Measurements from ENCODE around the gene CMIP.

CMIP gene

DNA sequence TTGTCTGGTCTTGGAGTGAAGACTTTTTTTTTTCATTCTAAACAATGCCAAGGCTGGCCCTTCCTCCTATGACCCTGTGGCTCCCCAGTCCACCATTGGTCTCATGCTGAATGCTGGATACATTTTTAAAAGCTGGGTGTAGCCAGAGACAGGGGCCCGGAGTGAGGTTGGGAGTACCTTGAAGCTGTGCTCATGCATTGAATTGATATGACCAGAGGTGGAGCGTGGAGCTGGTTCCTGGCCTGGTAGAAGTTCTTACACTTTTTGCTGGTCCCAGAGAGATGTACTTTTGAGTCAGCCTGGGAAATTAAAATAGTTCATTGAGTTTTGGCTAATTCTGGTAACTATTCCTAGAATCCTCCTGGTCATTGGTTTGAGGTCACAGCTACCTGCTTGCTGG is 83.6 kb downstream of the CMIP start:
- DNase-seq (ENCODE audit: low read depth in 1 of 2, low spot score in 1 of 2) = no peak

DNA sequence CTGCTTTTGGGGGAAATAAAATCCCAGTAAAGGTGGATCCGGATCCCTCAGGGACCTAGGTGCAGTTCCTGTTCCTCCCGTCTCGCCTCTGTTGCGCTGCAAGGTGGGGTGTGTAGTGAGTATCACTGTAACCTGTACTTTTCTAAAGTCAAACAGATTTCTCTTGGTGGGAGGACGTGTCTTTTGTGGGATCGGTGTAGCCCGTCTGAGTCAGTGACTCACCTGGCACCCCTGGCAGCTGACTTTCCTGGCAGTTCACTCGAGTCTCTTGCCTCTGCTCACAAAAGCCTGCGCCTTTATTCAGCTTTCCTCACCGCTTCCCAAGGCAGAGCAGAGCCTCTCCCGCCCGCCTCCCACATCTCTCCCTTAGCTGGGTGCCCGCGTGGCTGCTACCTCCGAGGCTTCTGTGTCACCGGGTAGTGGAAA is 85.7 kb downstream of the CMIP start:
- DNase-seq (ENCODE audit: low read depth in 1 of 2, low spot score in 1 of 2) = no peak

DNA sequence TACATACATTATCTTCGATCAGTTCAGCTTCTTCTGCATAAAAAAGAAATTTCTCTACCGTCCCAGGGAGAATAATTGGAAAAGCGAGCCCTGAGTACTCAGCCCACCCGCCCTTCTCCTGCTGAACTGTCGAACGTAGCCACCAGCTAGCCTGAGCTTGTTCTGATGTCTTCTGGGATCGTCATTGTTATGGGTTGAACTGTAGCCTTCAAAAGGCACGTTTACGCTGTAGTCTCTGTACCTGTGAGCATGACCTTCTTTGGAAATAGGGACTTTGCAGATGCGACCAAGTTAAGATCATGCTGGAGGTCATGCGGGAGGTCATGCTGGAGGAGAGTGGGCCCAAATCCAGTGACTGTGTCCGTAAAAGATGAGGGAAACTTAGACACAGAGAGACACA is 86.2 kb downstream of the CMIP start:
- no peak for DNase-seq (ENCODE audit: low read depth in 1 of 2, low spot score in 1 of 2)

DNA sequence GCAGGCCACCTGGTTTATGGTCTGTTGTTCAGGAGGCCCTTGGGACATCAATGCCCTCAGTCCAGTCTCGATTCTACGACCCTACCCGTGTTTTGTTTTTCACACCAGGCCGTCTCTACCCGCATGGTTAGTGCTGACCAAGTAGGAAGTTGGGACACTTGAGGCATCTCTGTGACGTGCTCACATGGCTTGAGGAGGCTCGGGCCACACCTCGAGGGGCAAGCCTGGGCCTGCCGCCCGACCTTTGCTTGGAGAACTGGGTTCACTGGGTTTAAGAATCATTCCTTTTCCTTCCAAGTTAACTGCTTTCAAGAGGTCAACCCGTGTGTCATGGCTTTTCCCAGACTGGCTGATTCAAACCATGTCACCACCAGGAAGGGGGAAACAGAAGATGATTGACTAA is 86.8 kb downstream of the CMIP start:
- DNase-seq (ENCODE audit: low read depth in 1 of 2, low spot score in 1 of 2) = no peak

DNA sequence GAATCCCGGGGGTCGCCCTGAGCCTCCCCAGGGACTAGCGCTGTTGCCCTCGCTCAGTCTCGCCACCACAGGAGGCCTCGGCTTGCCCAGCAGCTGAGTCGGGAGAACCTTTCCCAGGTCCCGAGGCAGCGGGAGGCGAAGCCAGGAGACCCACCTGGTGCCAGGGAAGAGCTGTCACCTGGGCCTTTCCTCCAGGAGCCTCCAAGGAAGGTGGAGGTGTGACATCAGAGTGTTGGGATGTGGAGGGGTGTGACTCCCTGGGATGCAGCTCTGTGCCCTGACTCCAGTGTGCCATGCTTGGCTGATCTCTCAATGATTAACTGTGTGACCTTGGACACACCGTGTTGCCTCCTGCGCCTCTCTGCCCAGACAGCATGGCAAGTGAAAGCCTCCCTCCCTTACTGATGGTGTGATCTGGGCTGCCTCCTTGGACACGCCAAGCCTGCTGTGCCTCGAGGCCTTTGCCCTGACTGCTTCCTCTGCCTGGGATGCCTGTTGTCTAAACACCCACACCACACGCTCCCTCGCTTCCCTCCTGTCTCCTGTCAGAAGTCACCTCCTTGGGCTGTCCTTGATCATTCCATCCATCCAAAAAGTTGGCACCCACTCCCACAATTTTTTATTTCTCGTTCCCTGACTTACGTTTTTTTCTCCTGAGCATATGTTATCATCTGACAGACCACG is 88.0 kb downstream of the CMIP start:
- DNase-seq (ENCODE audit: low read depth in 1 of 2, low spot score in 1 of 2) = no peak

DNA sequence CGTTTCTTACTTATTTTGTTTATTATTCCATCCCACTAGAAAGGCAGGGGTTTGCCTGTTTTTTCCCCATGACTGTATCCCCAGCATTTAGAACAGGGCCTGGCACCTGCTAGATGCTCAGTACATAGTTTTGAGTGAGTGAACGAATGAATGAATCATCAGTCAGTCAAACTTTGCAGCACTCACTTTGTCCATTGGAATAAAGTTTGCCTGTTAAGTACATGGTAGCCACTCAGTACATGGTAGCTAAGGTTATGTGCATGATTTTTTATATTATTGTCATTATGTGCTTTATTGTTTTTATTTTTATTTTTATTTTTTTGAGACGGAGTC is 88.5 kb downstream of the CMIP start:
- no peak for DNase-seq (ENCODE audit: low read depth in 1 of 2, low spot score in 1 of 2)

DNA sequence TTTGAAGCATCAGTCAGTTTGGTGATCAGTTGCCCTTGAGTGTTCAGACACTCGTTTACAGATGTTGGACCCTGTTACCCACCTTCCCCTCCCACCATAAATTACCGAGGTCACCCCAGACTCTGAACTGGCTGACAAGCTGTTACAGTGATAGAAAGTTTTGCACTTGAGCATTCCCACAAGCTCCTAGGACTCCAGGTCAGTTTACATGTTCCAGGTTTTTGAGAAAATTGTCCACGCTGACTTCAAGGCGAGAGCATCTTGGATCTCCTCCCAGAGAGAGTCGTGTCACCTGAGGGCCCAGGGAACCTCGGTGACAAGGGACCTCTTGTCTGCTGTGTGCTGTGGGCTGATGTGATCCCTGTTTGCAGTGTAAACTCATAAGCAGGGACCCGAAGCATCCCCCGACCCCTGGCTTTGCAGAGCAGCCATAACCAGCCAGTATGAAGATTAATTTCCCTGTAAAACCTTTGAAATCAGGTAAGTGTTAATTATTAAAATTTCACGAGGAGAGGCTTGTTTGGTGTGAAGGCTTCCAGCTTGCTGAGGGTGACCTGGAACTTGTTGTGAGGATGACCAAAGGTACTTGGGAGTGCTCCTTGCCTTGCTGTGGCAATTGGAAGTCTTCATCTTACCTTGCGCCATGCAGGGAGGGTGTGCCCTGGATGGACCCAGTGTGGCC is 91.2 kb downstream of the CMIP start:
- DNase-seq (ENCODE audit: low read depth in 1 of 2, low spot score in 1 of 2) = no peak

DNA sequence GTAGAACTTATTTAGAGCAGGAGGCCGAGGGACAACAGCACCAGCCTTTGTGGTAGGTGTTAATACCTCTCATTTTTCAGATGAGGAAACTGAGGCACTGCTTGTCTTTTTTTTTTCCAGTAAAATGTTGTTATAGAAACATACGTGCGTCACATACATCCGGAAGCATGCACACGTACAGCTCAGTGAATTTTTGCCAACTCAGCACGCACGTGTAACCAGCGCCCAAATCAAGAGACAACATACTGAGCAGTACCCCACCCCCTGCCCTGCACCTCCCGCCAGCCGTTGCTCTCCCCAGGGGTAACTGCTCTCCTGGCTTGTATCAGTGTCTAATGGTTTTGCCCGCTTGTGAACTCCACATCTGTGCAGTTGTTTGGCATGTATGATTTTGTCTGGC is 92.0 kb downstream of the CMIP start:
- no peak for DNase-seq (ENCODE audit: low read depth in 1 of 2, low spot score in 1 of 2)

DNA sequence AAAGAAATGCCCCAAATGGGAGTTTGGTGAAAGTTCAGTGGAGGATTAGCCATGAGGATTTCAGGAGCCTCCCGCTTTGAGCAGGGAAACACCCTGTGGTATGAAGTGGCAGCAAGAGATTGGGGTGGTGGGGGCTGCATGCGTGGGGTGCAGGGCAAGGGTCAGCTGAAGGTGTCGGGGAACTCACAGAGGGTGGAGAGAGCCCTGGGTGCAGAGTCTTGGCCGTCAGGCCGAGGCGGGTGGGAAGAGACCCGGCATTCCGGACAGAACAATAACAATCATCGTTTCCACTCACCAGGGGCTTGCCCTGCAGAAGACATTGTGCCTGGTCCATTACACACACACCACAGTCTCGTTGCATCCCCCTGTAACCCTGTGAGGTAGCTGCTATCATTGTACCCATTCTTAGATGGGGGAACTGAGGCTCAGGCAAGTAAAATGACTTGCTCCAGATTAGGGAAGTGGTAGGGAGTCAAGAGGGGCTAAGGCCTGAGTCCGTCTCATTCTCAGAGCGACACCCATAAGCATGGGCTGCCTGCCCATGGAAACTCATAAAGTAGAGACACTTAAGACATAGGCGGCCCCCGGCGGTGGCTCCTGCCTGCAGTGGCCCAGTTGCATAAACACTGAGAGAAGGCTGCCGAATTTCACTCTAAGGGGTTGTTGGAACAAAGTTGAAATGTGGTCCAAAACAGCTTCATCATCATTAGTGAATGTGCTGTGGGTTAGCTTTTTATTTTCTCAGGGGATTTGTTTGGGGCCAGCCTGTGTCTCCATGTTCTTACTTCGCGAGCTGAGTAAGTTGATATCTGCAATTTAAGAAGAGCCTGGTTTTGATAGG is 93.3 kb downstream of the CMIP start:
- DNase-seq (ENCODE audit: low read depth in 1 of 2, low spot score in 1 of 2) = no peak

DNA sequence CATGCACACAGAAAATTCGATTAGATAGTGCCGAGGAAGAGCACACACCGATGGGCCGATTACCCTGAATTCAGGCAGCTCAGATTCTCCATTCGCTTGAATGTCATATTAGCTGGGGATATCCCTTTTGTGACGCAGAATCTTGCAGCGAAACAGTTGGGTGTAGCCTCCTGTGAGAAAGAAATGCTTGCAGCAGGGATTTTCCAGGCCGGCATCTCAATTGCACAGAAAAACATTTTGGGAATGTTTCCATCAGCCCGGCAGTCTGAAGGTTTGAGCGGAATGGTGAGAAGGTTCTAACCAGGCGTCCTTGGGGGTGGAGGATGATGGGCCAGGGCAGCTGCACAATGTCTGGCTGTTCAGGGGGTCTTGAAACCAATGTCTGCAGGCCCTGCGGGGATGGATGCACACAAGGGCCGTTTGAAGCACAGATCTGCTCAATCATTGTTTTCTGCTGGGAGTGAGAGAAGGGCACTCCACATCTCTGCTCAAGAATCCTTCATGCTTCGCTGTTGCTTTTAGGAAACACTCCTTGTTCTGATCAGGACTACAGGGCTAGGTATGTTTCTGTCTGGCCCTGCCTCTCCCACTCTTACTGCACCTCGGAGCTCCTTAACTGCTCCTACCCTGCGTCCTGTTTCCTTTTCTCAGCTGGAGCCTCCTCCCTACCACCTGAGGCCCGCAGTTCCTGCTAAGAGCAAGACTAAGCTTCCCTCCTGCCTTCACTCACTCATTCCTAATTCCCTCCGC is 94.6 kb downstream of the CMIP start:
- no peak for DNase-seq (ENCODE audit: low read depth in 1 of 2, low spot score in 1 of 2)

DNA sequence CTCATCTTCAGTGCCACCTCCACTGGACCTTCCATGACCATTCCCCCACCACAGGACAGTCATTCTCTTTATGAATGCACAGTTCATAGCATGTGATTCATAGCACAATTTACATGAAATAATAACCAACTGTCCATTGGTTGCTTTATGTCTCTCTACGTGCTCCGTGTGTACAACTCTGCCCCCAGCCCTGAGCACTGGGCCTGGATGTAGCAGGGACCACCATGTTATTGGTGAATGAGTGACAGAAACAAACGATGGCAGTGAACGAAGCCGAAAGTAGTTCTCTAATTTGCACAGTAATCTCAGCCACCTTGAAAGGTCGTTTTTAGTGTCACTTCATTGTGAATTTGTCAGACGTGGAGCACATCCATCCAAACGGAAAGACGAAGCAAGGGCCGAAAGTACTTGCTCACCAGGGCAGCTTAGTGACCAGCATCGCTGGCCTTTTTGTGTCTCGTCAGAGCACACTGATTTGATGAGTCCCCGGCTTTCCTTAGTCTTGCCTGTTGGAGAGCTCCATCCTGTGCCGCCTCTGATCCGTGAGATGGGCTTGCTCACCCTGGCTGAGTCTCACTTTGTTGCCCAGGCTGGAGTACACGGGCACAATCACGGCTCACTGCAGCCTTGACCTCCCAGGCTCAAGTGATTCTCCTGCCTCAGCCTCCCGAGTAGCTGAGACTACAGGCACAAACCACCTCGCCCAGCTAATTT is 95.3 kb downstream of the CMIP start:
- DNase-seq (ENCODE audit: low read depth in 1 of 2, low spot score in 1 of 2) = no peak

DNA sequence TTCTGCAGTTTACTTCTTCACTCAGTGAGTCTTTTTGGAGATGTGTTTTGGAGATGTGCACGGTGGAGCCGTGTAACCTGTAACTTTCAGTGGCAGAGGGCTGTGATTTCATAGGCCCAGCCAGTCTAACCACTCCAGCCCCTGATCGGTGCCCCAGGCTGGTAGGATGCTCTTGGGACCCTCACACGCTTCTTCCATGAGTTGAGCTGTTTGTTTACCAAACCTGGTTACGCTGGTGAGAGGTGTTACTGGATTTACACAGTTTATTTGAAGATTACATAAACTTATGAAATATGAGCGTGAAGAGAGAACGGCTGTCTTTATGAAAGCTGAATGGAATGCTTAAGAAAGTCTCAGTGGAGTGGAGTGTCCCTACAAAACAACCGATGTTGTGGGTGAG is 96.7 kb downstream of the CMIP start:
- DNase-seq (ENCODE audit: low read depth in 1 of 2, low spot score in 1 of 2) = no peak

DNA sequence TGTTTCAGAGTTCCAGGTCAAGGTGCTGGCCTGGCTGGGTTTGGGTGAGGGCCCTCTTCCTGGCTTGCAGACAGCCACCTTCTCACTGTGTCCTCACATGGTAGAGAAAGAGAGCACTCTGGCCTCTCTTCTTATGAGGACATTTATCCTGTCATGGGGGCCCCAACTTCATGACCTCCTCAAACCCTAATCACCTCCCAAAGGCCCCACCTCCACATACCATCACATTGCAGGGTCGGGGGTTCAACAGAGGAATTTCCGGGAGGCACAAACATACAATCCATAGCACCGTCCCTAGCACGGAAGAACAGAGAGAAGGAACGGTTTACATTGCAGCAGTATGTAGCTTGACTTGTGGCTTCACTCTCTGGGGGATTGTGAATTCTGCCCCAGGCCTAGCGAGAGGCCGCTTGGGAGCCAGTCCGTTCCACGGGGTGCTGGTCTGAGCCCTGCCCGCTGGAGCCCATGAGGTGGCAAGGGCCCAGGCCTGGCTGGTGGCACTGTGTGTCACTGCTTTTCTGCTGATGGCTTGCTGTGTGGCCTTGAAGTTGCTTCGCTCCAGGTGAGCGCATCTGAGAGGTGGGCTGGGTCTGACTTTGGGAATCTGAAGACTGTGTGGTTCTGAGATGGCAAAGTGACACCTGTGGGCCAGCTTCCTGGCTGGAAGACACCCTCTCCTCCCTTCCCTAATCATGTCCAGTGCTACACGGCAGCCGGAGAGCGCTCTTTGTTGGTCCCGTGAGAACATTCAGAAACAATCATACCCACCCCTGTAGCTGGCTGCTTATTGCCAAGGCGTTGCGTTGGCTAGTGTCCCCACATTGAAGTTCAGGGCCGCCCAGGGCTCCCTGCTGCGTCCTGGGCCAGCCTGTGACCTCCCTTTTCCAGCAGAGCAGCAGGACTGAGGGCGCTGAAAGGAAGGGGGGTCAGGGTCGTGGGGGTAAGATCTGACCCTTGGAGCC is 98.3 kb downstream of the CMIP start:
- DNase-seq (ENCODE audit: low read depth in 1 of 2, low spot score in 1 of 2) = no peak

DNA sequence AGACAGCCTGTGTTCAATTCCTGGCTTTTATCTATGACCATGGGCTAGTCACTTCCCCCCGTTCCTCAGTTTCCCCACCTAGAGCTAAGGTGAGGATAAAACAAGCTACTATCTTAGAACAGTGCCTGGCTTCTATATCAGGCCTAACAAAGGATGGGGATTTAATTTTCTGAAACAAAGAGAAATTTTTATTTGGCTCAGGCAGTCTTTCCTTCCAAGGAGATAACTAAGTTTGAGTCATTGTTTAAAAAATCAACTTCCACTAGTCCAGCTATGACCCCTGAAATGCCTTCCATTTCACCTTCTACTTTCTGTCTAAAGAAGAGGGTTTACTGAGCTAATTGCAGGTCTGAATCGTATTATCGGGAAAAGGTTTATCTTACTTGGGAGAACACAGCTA is 99.0 kb downstream of the CMIP start:
- no peak for DNase-seq (ENCODE audit: low read depth in 1 of 2, low spot score in 1 of 2)

DNA sequence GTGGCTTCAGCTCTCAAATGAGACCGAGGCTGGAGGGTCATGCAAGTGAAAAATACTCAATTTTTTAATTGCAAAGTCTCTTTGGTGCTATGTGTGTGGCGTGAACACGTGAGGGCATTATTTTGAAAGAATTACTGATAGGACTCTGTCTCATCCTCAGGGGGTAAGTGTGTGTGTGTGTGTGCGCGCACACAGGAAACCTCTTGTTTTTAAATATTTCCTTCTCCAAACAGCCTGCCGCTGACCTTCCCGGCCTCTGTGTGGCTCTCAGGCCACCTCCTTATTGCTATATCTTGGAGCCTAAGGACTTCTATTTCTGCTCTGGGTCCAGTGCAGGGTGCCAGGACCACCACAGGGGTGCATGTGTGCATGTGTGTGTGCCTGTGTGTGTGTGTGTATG is 99.7 kb downstream of the CMIP start:
- no peak for DNase-seq (ENCODE audit: low read depth in 1 of 2, low spot score in 1 of 2)

DNA sequence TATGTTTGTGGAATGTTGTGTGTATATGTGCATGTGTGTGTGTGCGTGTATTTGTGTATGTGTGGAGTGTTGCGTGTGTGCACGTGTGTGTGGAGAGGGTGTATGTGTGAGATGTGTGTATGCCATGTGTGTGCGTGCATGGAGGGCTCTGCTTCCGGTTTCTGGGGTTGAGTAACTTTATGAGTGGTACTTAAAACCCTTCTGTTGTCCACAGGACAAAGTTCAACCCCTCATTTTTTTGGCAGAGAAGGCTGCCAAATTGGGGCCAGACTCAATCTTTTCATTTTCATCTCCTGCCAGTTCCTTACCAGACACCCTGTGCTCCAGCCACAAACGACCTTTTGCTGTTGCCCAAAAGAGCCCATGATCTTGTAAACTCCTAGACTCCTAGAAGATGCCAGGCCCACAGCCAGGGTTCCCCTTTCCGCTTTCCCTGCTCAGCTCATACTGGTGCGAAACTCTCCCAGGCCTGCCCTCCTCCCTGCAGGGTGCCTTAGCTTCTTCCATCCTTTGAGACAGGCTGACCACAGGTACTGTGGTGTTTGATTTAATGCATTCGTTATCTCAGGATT is 100.2 kb downstream of the CMIP start:
- no peak for DNase-seq (ENCODE audit: low read depth in 1 of 2, low spot score in 1 of 2)

DNA sequence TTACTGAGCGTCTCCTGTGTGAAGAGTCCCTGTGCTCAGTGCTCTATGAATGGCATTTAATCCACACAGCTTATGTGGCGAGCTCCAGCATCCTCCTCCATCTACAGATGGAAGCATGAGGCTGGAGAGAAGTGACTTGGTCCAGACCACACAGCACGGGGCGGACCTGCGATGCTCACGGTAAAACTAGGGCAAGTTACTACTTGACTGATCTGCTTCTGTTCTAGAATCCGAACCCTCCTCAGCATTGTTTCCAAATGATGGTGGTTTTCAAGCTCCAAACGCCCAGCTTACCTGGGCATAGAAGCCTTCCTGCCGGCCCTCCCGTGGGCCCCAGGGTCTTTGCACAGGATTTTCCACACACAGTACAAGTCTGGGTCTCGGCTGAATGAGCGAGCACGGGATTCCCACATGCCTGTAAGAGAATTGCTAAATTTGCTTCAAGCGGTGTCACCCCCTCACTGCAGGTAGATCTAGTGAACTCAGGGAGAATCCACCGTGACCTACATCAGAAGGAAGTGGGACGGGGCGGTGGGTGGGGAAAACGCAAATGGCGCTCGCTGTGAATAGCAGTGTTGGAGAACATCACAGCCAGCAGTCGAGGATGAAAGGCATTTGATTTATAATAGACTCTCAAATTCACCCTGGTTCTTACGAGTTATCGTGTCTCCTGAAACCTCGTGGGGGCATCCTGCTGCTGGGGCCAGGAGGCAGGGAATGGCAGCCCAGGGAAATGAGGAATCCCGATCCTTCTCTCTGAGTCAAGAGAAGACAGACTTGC is 101.1 kb downstream of the CMIP start:
- no peak for DNase-seq (ENCODE audit: low read depth in 1 of 2, low spot score in 1 of 2)

DNA sequence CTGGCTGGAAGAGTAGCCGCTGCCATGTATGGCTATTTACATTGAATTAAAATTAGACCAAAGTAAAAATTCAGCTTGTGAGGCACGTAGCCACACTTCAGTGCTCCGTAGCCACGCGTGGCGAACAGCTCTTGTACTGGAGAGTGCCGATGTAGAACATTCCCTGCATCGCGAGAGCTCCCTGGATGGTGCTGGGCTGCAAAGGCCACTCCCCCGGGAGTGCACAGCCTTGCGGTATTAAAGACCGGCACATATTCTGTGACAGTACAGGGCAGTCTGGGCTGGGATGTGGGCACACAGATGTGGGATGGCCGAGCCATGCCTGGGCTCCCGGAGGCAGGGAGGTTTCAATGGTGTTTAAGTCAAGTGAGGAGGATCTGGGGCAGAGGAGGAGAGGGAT is 102.2 kb downstream of the CMIP start:
- DNase-seq (ENCODE audit: low read depth in 1 of 2, low spot score in 1 of 2) = no peak

Data from activated T-helper 1 cell treated with anti-CD3 and anti-CD28 coated beads, Interleukin-2, amount 50 U/mL, for 16 hours (primary cell).